GM19099 (cell line): Measurements from ENCODE around the gene CDKAL1.

Source experiments
- POLR2A ChIP-seq: IDR thresholded peaks from 3 replicates; pipeline ENCODE4 v1.6.1; 2011; ENCODE audit warnings: low read depth; ENCODE audit not compliant: insufficient read length; ENCODE audit errors: extremely low read depth

CDKAL1 gene

GRCh38 chr6:20931093-20931492, 396.8 kb downstream of the CDKAL1 start:
- TF ChIP-seq POLR2A = no peak

- TF ChIP-seq POLR2A = no peak
Measured at GRCh38 chr6:20931772-20932171, 397.5 kb downstream of the CDKAL1 start.

GRCh38 chr6:20932284-20932683, 398.0 kb downstream of the CDKAL1 start:
- TF ChIP-seq POLR2A = no peak

GRCh38 chr6:20933057-20933788, 399.0 kb downstream of the CDKAL1 start:
- no peak for TF ChIP-seq POLR2A

GRCh38 chr6:20936949-20937348, 402.7 kb downstream of the CDKAL1 start:
- no peak for TF ChIP-seq POLR2A

GRCh38 chr6:20939161-20939775, 405.0 kb downstream of the CDKAL1 start:
- no peak for TF ChIP-seq POLR2A

- no peak for TF ChIP-seq POLR2A
Measured at GRCh38 chr6:20943040-20943627, 408.9 kb downstream of the CDKAL1 start.

GRCh38 chr6:20943922-20944321, 409.7 kb downstream of the CDKAL1 start:
- no peak for TF ChIP-seq POLR2A

GRCh38 chr6:20946022-20946421, 411.8 kb downstream of the CDKAL1 start:
- no peak for TF ChIP-seq POLR2A

- TF ChIP-seq POLR2A = no peak
Measured at GRCh38 chr6:20946890-20947289, 412.6 kb downstream of the CDKAL1 start.

- TF ChIP-seq POLR2A = no peak
Measured at GRCh38 chr6:20947977-20948376, 413.7 kb downstream of the CDKAL1 start.

GRCh38 chr6:20948556-20948955, 414.3 kb downstream of the CDKAL1 start:
- TF ChIP-seq POLR2A = no peak

- TF ChIP-seq POLR2A = no peak
Measured at GRCh38 chr6:20949138-20949537, 414.9 kb downstream of the CDKAL1 start.

GRCh38 chr6:20952699-20953474, 418.6 kb downstream of the CDKAL1 start:
- TF ChIP-seq POLR2A = no peak

GRCh38 chr6:20954315-20954714, 420.1 kb downstream of the CDKAL1 start:
- no peak for TF ChIP-seq POLR2A
